ENCODE results near the gene BLVRB.
"Not testable (repeated sequence)": the region's sequence is repeated elsewhere in the genome, so short reads cannot be mapped to it uniquely, and the experiment has no call there.

The BLVRB gene

DNA sequence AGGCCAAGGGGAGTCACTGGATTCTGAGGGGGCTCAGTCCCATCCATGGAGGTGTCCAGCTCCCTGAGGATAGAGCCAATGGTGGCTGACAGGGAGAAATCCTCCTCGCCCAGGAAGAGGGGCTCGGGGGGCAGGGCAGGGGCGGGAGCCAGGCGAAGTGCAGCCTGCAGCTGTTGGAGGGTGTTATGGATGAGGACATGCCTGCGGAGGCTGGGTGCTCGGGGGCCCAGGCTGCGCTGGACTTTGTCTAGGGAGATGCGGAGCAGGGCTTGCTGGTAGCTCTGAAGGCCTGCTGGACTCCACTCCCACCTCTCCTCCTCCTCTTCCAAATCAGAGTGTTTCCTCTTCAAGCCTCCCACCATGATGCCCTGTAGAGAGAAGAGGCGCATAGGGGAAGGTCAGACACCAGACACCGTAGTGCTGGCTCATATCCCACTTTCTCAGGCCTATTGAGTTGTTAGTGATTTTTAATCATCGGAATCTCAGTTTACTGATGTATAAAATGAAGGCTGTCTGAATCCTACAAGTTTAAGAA, 23.8 kb downstream of the BLVRB start:
- no peak for TF ChIP-seq CTCF (IDR thresholded peaks at IDR 0.05; ENCODE audit: low read depth, low read length)
- DNase-seq (ENCODE audit: extremely low read depth, low read depth) = no peak

DNA sequence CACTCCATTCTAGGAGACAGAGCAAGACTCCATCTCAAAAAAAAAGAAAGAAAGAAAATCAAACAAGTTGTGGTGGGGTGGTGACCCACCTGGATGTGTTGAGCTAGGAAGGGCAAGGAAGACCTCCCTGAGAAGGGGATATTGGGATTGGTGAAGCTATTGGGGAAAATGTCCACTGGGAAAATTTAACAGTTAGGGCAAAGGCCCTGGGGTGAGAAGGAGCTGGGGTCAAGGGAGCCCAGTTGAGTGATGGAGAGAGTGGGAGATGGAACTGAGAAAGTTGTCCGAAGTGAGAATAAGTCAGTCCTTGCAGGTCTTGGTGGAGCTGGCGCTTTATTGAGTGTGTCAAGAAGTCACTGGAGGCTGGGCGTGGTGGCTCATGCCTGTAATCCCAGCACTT, 27.3 kb downstream of the BLVRB start:
- TF ChIP-seq CTCF (IDR thresholded peaks at IDR 0.05; ENCODE audit: low read depth, low read length) = no peak
- no peak for DNase-seq (ENCODE audit: extremely low read depth, low read depth)

GRCh38 chr19:40433391-40434216, 31.9 kb downstream of the BLVRB start:
- TF ChIP-seq CTCF (IDR thresholded peaks at IDR 0.05; ENCODE audit: low read depth, low read length) = no peak
- peak; percentile 85 for DNase-seq (ENCODE audit: extremely low read depth, low read depth)

DNA sequence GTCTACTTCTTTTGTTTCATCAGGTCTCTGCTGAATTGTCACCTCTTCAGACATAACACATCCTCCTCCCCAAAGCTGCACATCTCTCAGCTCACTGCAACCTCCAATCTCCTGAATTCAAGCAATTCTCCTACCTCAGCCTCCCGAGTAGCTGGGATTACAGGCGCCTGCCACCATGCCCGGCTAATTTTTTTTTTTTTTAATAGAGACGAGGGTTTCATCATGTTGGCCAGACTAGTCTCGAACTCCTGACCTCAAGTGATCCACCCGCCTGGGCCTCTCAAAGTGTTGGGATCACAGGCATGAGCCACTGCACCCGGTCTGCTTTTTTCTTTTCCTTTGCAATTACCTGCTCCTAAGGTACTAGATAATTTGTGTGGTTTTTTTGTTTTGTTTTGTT, 32.8 kb downstream of the BLVRB start:
- not testable (repeated sequence) for DNase-seq (ENCODE audit: extremely low read depth, low read depth)

GRCh38 chr19:40431698-40432097, 33.8 kb downstream of the BLVRB start:
- no peak for TF ChIP-seq CTCF (IDR thresholded peaks at IDR 0.05; ENCODE audit: low read depth, low read length)

DNA sequence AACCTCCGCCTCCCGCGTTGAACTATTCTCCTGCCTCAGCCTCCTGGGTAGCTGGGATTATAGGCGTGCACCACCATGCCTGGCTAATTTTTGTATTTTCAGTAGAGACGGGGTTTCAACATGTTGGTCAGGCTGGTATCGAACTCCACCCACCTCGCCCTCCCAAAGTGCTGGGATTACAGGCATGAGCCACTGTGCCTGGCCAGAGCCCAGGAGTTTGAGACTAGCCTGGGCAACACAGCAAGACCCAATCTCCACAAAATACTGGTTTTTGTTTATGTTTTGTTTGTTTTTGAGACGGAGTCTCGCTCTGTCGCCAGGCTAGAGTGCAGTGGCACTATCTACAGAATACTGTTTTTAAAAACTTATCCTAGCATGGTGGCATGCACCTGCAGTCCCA, 35.3 kb downstream of the BLVRB start:
- DNase-seq (ENCODE audit: extremely low read depth, low read depth) = not testable (repeated sequence)

More at GRCh38 chr19:40431698-40432097, 33.8 kb downstream of the BLVRB start:
- DNase-seq (ENCODE audit: extremely low read depth, low read depth) = no peak

GRCh38 chr19:40428197-40428596, 37.3 kb downstream of the BLVRB start:
- DNase-seq (ENCODE audit: extremely low read depth, low read depth) = not testable (repeated sequence)

DNA sequence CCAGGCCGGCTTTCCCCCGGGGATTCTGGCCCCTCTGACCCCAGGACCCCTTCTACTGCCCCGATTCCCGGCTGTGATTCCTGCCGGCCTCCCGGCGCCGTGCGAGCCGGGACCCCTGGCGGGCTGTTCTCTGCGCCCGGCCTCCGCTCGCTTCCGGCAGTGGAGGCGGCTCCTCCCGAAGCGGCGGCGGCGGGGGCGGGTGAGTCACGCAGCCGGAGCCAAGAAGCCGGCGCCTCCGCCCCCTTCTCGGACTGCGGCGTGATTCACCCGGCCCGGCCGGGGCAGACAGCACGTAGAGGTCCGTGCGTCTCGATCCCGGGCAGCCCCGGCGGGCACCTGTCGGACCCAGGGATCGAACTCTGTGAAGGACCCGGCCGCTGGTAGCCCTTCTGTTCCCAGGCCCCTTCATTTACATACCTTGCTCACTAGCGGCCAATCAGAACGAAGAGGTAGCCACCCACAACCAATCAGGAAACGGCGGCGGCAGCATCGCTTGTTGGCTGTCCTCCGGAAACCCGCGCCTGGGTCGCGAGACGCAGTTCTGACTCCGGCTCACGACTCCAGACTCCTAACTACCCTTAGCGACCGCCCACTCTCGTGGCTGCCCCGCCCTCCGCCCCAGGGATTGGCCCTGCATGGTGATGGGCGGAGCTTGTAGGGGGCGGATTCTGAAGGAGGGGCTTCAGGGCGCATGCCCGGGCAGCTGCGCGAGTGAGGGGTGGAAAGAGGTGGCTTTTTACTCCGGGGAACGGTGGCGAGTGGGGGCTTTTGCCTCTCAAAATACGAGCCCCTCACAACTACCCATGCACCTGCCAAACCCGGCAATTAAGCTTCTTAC, 39.9 kb downstream of the BLVRB start, which contains the start of gene SERTAD1:
SERTAD1 (minus strand) TSS at position 543 of the 838 bp plus-strand sequence. CDS start 2,446 bp downstream, outside the sequence.
- peak; percentile 98 for DNase-seq (ENCODE audit: extremely low read depth, low read depth)
- peak; percentile 62 for TF ChIP-seq CTCF (IDR thresholded peaks at IDR 0.05; ENCODE audit: low read depth, low read length)

Data from AG09319 (cell line).